ENCODE results near the gene CSH1. TPM values are rescaled to one million over a fixed set of nuclear protein-coding genes. Genes with fewer than 3 reads are reported as not detected.
"Not testable (repeated sequence)": the region's sequence is repeated elsewhere in the genome, so short reads cannot be mapped to it uniquely, and the experiment has no call there.

CSH1 gene
- total RNA-seq, 4 donors from 2014 or later = not detected

DNA sequence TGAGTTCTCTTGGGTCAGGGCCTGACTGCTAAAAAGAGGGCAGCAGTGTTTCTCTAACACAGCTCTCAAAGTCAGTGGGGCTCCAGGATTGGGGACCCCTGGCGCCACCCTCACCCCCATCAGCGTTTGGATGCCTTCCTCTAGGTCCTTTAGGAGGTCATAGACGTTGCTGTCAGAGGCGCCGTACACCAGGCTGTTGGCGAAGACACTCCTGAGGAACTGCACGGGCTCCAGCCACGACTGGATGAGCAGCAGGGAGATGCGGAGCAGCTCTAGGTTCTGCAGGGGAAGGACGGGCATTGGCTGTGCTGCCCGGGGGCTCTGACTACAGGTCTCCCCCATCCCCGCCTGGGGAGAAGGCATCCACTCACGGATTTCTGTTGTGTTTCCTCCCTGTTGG, 21.3 kb upstream of the CSH1 start:
- WGBS, 2 donors (ENCODE audit: low coverage in 1 of 2) = 81 to 90% methylated on average over 2 to 3 of the region's 13 CpGs

GRCh38 chr17:63917206-63917605, 20.8 kb upstream of the CSH1 start:
- not testable (repeated sequence) for ATAC-seq, H3K36me3 ChIP-seq, H3K9me3 ChIP-seq, H3K27ac ChIP-seq, H3K4me1 ChIP-seq, H3K4me3 ChIP-seq
- WGBS, 2 donors (ENCODE audit: low coverage in 1 of 2) = 80 to 83% methylated on average over 3 to 6 of the region's 11 CpGs
- H3K27me3 ChIP-seq = peaks cover 20% of the 10 kb centered on the region

More for the DNA sequence above, 21.3 kb upstream of the CSH1 start:
- TF ChIP-seq EP300 (IDR thresholded peaks at IDR 0.05) = no peak
- TF ChIP-seq POLR2AphosphoS5 (IDR thresholded peaks at IDR 0.05) = no peak
- TF ChIP-seq CTCF (IDR thresholded peaks at IDR 0.05) = no peak
- TF ChIP-seq POLR2A (IDR thresholded peaks at IDR 0.05) = no peak
- peaks cover 0 to 7% (median 0%) of the 10 kb centered on the region in 3 donors for H3K4me1 ChIP-seq
- H3K27me3 ChIP-seq = peaks cover 20% of the 10 kb centered on the region
- no peak overlapping the region for H3K27ac ChIP-seq
- no peaks in the 10 kb centered on the region for H3K36me3 ChIP-seq
- no peak for ATAC-seq
- no peak overlapping the region for H3K4me3 ChIP-seq
- no peaks in the 10 kb centered on the region for H3K9me3 ChIP-seq

GRCh38 chr17:63916566-63917185, 20.3 kb upstream of the CSH1 start:
- no peak for ATAC-seq
- Histone ChIP-seq H3K4me1 (peaks cover 0 to 7% (median 0%) of the 10 kb centered on the region in 3 donors), H3K4me3 (no peak overlapping the region), H3K36me3 (no peaks in the 10 kb centered on the region), H3K9me3 (no peaks in the 10 kb centered on the region), H3K27ac (no peak overlapping the region), H3K27me3 (peaks cover 24% of the 10 kb centered on the region)
- TF ChIP-seq EP300 (IDR thresholded peaks at IDR 0.05) (no peak), CTCF (IDR thresholded peaks at IDR 0.05) (no peak), POLR2A (IDR thresholded peaks at IDR 0.05) (no peak), POLR2AphosphoS5 (IDR thresholded peaks at IDR 0.05) (no peak)
- WGBS, 2 donors (ENCODE audit: low coverage in 1 of 2) = 77 to 89% methylated on average over 3 to 10 of the region's 12 CpGs

- ATAC-seq, H3K4me3 ChIP-seq, H3K4me1 ChIP-seq, H3K27ac ChIP-seq, H3K36me3 ChIP-seq, H3K9me3 ChIP-seq: not testable (repeated sequence)
- 67 to 81% methylated on average over 10 of the region's 10 CpGs for WGBS, 2 donors (ENCODE audit: low coverage in 1 of 2)
- H3K27me3 ChIP-seq = peaks cover 33% of the 10 kb centered on the region
Measured at GRCh38 chr17:63915753-63916152, 19.4 kb upstream of the CSH1 start.

DNA sequence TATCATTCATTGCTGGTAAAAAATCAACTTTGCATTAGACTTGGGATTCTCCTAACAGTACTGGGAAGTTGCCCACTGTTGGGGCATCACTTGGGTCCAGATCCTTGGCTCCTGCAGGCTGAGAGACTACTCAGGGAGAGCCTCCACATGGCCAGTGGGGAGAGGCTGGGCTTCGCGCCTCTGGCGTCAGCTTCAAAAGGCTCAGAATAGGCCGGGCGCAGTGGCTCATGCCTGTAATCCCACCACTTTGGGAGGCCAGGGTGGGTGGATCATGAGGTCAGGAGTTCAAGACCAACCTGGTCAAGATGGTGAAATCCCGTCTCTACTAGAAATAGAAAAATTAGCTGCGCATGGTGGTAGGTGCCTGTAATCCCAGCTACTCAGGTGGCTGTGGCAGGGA, 18.1 kb upstream of the CSH1 start:
- no peaks in the 10 kb centered on the region for H3K36me3 ChIP-seq
- 86% methylated on average over 6 of the region's 7 CpGs; no CpG with 5 or more reads in 1 of the 2 donors for WGBS, 2 donors (ENCODE audit: low coverage in 1 of 2)
- ATAC-seq = no peak
- peaks cover 0 to 5% (median 0%) of the 10 kb centered on the region in 3 donors for H3K4me1 ChIP-seq
- no peak for TF ChIP-seq EP300 (IDR thresholded peaks at IDR 0.05)
- TF ChIP-seq POLR2AphosphoS5 (IDR thresholded peaks at IDR 0.05) = no peak
- no peak for TF ChIP-seq POLR2A (IDR thresholded peaks at IDR 0.05)
- no peak for TF ChIP-seq CTCF (IDR thresholded peaks at IDR 0.05)
- H3K27ac ChIP-seq = no peak overlapping the region
- H3K27me3 ChIP-seq = peaks cover 43% of the 10 kb centered on the region
- no peaks in the 10 kb centered on the region for H3K9me3 ChIP-seq
- H3K4me3 ChIP-seq = no peak overlapping the region

- no peak for ATAC-seq
- 20 to 81% methylated on average over 1 to 4 of the region's 8 CpGs for WGBS, 2 donors (ENCODE audit: low coverage in 1 of 2)
- Histone ChIP-seq H3K27me3 (peaks cover 24% of the 10 kb centered on the region), H3K9me3 (no peaks in the 10 kb centered on the region), H3K27ac (no peak overlapping the region), H3K4me3 (no peak overlapping the region), H3K4me1 (no peaks in the 10 kb centered on the region), H3K36me3 (no peaks in the 10 kb centered on the region)
- TF ChIP-seq POLR2A (IDR thresholded peaks at IDR 0.05) = no peak
- TF ChIP-seq EP300 (IDR thresholded peaks at IDR 0.05) = no peak
- no peak for TF ChIP-seq POLR2AphosphoS5 (IDR thresholded peaks at IDR 0.05)
- peak in 2 of 4 experiments; percentile 85 to 92 for TF ChIP-seq CTCF (IDR thresholded peaks at IDR 0.05)
Measured at GRCh38 chr17:63911657-63912100, 15.3 kb upstream of the CSH1 start.

All from gastroesophageal sphincter (tissue), 4 donors.